Measurements from ENCODE around the gene MNT.
"Not testable (repeated sequence)": the region's sequence is repeated elsewhere in the genome, so short reads cannot be mapped to it uniquely, and the experiment has no call there.

Gene MNT

GRCh38 chr17:2400877-2401425 is at the start of gene MNT:
Gene MNT, minus strand, starts transcription at chr17:2401060. Its CDS starts 348 bp downstream, at chr17:2400712.
- DNase-seq (ENCODE audit: low read depth in 2 of 2): peak; percentile 88 to 89

GRCh38 chr17:2450016-2450650 is 49.3 kb upstream of the MNT start:
- no peak for DNase-seq (ENCODE audit: low read depth in 2 of 2)

GRCh38 chr17:2449486-2449885 is 48.6 kb upstream of the MNT start:
- DNase-seq (ENCODE audit: low read depth in 2 of 2): no peak

GRCh38 chr17:2447479-2447878 is 46.6 kb upstream of the MNT start:
- not testable (repeated sequence) for DNase-seq (ENCODE audit: low read depth in 2 of 2)

- no peak for DNase-seq (ENCODE audit: low read depth in 2 of 2)
These were observed 44.8 kb upstream of the MNT start for GRCh38 chr17:2445638-2446037.

- no peak for DNase-seq (ENCODE audit: low read depth in 2 of 2)
These were observed 43.5 kb upstream of the MNT start for GRCh38 chr17:2444382-2444781.

GRCh38 chr17:2442166-2442565 is 41.3 kb upstream of the MNT start:
- DNase-seq (ENCODE audit: low read depth in 2 of 2): no peak

- no peak for DNase-seq (ENCODE audit: low read depth in 2 of 2)
These were observed 40.1 kb upstream of the MNT start for GRCh38 chr17:2440930-2441329.

GRCh38 chr17:2439997-2440396 is 39.1 kb upstream of the MNT start:
- not testable (repeated sequence) for DNase-seq (ENCODE audit: low read depth in 2 of 2)

- no peak for DNase-seq (ENCODE audit: low read depth in 2 of 2)
These were observed 38.0 kb upstream of the MNT start for GRCh38 chr17:2438823-2439222.

- no peak for DNase-seq (ENCODE audit: low read depth in 2 of 2)
These were observed 35.6 kb upstream of the MNT start for GRCh38 chr17:2436316-2436905.

- DNase-seq (ENCODE audit: low read depth in 2 of 2): no peak
These were observed 35.0 kb upstream of the MNT start for GRCh38 chr17:2435862-2436261.

GRCh38 chr17:2435181-2435741 is 34.4 kb upstream of the MNT start:
- DNase-seq (ENCODE audit: low read depth in 2 of 2): no peak

GRCh38 chr17:2433696-2434095 is 32.8 kb upstream of the MNT start:
- no peak for DNase-seq (ENCODE audit: low read depth in 2 of 2)

- DNase-seq (ENCODE audit: low read depth in 2 of 2): no peak
These were observed 27.1 kb upstream of the MNT start for GRCh38 chr17:2427910-2428309.

GRCh38 chr17:2427215-2427614 is 26.4 kb upstream of the MNT start:
- no peak for DNase-seq (ENCODE audit: low read depth in 2 of 2)

- DNase-seq (ENCODE audit: low read depth in 2 of 2): no peak
These were observed 22.4 kb upstream of the MNT start for GRCh38 chr17:2423271-2423670.

- no peak for DNase-seq (ENCODE audit: low read depth in 2 of 2)
These were observed 20.7 kb upstream of the MNT start for GRCh38 chr17:2421315-2422147.

GRCh38 chr17:2420176-2420575 is 19.3 kb upstream of the MNT start:
- no peak for DNase-seq (ENCODE audit: low read depth in 2 of 2)

- no peak for DNase-seq (ENCODE audit: low read depth in 2 of 2)
These were observed 18.6 kb upstream of the MNT start for GRCh38 chr17:2419486-2419885.

- no peak for DNase-seq (ENCODE audit: low read depth in 2 of 2)
These were observed 17.7 kb upstream of the MNT start for GRCh38 chr17:2418572-2418971.

GRCh38 chr17:2416010-2416734 is 15.3 kb upstream of the MNT start:
- peak; percentile 67 to 85 for DNase-seq (ENCODE audit: low read depth in 2 of 2)
